HG03196 (cell line): ENCODE results near the gene BRPF3.

Experiments used
- ATAC-seq: cut with Tn5 transposase; IDR thresholded peaks from one replicate; pipeline ENCODE4 v1.9.1; 2021; ENCODE audit not compliant: unreplicated experiment

BRPF3 gene

DNA sequence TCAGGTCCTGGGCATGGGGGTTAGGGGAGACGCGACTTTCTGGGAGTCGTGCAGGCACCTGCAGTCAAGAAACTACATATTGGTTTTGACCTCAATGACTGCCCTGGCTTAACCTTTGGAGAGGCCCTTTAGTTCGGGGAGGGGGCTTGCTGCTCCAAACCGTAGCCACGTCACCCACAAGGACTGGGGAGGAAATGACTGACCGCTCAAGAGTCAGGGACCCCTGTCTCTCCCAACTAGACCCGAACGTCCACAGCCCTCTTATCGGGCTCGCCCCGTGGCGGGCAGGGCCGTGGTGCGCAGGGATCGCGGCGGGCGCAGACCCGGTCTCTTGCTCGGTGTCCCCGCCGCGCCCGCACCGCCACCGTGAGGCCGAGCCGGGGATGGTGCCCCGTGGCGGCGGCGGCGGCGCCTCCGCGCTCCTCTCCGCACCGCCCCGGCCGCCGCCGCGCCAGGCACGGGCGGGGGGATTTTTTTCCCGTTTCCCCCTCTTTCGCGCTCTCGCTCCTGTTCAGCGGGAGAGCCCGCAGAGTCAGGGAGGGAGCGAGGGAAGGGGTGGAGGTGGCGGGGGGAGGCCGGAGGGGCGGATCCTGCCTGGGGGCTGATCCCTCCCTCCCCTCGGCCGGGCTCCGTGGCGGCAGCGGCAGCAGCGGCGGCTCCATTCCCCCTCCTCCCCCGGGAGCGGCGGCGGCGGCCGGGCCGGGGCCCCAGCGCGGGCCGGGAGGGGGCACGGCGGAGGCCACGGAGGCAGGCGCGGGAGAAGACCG, at the start of gene BRPF3:
Gene BRPF3, plus strand, starts transcription at position 632 of the 767 bp plus-strand sequence. CDS start 3,579 bp downstream, outside the sequence.
- peak; percentile 51 for ATAC-seq

DNA sequence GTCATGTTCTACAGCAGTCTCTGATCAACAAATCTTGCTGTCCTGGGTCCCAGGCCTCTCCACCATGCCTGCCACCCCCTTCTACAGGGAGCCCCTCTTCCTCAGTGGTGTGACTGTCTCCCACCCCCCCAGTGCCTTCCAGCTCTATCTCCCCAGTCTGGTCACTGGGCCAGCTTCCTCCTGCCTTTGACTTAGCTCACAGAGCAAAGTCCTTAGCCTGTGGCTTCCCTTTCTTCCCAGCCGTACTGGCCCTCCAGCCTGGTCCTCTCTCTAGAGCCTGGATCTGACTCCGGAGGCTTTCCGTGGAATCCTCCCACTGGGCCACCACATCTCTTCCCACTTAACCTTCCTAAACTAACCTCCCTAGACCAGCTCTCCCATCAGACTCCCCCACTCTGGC, 49.2 kb upstream of the BRPF3 start:
- no peak for ATAC-seq

DNA sequence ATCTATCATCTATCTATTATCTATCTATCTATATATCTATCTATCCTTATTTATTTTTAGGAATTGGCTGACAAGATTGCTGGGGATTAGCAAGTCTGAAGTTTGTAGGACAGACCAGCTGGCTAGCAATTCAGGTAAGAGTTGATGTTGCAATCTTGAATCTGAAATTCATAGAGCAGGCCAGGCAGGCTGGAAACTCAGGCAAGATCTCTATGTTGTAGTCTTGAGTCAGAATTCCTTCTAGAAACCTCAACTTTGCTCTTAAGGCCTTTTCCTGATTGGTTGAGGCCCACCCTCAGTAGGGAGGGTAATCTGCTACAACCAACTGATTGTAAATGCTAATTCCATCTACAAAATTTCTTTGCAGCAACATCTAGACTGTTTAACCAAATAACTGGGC, 47.1 kb upstream of the BRPF3 start:
- no peak for ATAC-seq

DNA sequence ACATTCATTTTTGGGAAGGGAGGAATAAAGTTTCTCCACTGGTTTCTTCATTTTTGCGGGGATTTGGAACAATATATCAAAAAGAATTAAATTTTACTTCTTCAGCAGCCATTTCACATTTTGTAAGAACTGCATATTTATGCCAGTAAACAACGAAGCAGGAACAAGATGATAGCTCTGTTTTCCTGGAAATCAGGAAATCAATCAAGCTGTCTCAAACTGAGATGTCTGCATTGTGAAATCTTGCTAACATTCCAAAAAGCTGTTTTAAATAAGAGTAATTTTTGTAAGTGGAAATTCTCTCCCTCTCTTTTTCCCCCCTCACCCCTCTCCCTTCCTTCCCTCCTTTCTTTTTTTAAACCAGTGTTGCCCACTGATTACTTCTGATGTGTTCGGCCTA, 46.3 kb upstream of the BRPF3 start:
- ATAC-seq: no peak

DNA sequence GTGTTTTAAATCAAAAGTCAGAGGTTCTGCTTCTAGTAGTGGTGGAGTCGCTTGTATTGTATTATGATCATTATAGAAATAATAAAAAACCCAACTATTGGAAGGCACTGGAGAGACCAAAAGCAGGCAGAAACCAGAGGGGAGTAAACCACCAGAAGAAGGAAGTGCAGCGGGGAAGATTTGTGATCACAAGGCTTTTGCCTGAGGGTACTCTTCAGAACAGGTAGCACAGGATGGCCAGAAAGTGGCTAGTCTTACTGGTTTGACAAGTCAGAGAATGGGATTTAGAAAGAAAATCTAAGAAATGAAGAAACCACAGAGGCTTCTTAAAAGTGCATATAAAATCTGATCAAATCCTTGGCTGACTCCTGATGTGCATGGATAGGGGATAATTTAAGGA, 42.3 kb upstream of the BRPF3 start:
- ATAC-seq: no peak

DNA sequence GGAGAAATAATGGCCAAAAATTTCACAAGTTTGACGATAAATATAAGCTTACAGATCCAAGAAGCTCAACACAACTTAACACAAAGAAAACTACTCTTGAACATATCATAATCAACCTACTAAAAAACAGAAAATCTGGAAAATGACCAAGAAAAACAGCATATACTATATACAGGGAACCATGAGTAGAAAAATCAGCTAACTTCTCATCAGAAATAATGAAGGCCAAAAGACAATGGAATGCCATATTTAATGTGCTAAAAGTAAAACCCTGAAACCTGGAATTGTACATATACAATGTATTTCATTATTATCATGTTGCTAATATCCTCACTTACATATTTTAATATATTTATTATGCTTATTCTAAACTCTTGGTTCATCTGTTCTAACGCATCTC, 40.9 kb upstream of the BRPF3 start:
- ATAC-seq: no peak

DNA sequence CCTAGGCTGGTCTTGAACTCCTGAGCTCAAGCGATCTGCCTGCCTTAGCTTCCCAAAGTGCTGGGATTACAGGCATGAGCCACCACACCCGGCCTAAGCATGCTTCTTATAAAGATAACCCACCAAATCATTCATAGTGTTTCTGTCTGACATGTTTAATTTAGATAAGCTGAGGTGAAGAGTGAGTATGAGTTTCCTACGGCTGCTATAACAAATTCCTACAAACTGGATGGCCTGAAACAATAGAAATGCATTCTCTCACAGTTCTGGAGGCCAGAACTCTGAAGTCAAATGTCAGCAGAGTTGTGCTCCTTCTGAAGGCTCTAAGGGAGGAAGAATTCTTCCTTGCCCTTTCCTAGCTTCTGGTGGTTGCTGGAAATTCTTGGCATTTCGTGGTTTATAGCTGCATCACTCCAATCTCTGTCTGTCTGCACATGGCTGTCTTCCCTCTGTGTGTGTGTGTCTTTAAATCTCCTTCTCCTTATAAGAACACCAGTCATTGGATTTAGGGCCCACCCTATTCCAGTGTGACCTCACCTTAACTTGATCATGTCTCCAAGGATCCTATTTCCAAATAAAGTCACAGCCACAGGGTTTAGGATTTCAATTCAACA, 36.3 kb upstream of the BRPF3 start:
- ATAC-seq: no peak

DNA sequence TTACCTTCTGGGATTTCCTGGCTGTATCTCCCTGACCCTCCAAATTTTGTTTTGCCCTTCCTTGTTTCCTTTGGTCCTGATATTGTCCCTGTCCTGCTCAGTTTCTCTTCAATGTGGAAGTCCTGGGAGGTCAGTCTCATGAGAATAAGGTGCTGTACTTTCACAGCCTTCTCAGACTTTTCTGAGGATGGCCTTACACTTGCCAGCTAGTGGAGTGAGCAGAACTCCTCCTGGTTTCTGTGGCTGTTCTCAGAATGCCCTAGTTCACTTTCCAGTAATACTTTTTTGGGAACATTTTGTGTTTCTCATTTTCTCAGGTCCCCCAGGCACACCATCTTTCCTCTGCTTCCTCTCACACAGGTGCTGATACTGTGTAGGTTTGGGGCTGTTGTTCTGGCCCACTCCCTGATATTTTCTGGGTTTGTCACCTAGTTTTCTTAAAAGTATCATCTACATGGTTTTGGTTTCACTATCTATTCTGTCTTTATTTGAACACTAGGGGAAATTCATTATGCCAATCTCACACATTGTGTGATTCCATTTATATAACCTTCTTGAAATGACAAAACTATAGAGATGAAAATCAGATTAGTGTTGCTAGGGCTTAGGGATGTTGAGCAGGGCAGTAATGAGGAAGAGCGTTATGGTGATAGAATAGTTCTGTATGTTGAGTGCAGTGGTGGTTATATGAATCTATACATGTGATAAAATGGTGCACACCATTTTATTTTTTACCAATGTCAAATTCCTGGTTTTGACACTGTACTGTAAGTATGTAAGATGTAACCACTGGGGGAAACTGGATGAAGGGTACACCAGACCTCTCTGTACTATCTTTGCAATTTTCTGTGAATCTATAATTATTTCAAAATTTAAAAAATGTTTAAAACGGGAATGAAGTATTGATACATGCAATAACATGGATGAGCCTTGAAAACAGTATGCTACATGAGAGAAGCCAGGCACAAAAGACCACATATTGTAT, 27.2 kb upstream of the BRPF3 start:
- ATAC-seq: no peak

DNA sequence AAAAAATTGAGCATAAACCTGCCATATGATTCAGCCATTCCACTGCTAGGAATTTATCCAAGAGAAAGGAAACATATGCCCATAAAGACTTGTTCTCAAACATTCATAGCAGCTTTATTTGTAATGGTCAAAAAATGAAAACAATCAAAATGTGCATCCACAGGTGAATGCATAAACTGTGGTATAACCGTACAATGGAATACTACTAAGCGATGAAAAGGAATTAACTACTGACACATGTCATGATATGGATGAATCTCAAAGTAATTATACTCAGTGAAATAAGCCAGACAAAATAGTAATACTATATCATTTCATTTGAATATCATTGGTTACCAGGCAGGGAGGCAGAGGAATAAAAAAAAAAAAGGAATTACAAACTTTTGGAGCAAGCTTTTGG, 25.8 kb upstream of the BRPF3 start:
- no peak for ATAC-seq

DNA sequence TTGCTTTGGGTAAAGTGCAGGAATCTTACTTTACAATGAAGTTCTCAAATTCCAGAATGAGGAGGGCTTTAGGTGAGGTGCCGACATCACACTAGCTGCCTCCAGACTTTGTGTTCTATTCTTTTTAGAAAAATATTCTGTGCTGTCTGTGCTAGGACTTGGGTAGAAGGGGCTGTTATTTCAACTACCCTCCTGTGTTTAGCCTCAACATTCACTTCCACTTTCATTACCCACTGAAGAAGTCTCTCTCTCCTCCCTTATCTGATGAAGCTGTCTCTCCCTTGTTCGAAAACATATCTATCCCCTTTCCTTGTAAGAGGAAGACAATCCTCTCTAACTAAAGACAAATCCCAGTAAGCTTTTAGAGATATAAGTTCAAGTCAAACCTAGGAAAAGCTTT, 25.0 kb upstream of the BRPF3 start:
- ATAC-seq: no peak

DNA sequence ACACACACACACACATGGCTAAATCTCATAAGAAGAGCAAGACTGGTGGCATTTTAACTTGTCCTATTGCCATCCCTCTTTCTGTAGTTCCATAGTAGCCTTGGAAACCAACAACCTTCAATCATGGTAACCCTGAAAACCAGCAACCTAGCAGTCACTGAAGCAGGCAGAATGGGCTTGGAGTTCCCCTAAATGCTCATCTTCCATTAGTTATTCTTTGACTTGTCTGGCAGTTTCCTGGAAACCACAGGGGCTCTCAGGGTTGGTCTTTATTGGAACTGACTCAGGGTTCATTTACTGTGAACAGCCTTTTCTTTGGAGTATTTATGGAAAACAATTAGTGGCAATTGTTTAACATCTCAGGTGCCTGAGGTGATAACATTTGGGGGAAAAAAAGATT, 19.4 kb upstream of the BRPF3 start:
- ATAC-seq: no peak

DNA sequence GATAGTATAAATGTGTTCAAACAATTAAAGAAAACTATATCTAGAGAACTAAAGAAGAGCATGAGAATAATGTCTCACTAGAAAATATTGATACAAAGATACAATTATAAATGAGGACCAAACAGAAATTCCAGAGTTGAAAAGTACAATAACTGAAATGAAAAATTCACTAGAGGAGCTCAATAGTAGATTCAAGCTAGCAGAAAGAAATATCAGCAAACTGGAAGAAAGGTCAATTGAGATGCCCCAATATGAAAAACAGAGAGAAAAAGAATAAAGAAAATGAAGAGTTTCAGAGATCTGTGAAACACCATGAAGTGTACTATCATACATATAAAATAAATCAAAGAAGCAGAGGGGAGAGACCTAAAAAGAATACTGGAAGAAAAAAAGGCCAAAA, 18.0 kb upstream of the BRPF3 start:
- no peak for ATAC-seq

DNA sequence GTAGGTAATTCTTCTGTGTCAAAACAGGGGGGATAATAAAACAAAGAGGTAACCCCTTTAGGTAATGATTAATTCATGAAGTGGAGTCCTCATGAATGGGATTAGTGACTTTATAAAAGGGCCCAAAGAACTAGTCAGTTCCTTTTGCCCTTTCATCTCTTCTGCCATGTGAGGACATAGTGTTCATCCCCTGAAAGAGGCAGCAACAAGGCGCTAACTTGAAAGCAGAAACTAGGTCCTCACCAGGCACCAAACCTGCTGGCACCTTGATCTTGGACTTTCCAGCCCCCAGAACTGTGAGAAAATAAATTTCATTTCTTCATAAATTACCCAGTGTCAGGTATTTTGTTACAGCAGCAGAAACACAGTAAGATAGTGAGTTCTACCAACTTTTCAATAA, 16.4 kb upstream of the BRPF3 start:
- no peak for ATAC-seq

DNA sequence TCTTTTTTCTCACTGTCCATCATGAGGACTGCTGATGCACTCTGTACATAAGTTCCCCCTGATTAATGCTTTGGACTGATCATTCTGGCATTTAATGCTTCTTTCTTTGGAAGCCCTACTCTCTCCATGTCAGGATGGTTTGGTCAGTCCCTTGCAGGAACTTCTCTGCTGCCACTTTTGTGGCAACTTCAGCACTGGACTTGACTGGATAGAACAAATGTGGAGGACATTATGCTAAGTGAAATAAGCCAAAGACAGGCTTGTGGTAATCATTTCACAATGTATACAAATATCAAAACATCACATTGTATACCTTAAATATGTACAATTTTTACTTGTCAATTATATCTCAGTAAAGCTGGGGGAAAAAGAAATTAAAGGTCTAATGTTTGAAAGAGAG, 12.2 kb upstream of the BRPF3 start:
- ATAC-seq: no peak

DNA sequence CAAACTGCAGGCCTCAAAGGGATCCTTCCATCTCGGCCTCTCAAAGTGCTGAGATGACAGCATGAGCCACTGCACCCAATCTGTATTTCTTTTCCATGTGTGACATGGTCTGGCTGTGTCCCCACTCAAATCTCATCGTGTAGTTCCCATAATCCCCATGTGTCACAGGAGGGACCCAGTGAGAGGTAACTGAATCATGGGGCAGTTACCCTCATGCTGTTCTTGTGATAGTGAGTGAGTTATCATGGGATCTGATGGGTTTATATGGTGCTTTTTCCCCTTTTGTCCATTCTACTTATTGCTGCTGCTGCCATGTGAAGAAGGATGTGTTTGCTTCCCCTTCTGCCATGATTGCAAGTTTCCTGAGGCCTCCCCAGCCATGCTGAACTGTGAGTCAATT, 10.3 kb upstream of the BRPF3 start:
- no peak for ATAC-seq

DNA sequence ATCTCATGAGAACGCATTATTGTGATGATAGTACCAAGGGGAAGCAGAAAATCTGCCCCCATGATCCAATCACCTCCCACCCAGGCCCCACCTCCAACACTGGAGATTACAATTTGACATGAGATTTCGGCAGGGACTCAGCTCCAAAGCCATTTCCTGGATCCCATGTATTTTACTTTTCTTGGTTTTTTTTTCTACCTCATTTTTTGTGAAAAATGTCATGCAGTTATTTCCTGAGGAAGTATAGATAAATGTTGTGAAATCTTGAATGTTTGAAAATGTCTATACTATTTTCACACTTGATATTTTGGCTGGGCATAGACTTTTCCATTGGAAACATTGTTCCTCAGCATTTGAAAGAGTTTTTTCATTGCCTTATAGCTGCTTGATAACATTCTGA, 9.1 kb upstream of the BRPF3 start:
- no peak for ATAC-seq

DNA sequence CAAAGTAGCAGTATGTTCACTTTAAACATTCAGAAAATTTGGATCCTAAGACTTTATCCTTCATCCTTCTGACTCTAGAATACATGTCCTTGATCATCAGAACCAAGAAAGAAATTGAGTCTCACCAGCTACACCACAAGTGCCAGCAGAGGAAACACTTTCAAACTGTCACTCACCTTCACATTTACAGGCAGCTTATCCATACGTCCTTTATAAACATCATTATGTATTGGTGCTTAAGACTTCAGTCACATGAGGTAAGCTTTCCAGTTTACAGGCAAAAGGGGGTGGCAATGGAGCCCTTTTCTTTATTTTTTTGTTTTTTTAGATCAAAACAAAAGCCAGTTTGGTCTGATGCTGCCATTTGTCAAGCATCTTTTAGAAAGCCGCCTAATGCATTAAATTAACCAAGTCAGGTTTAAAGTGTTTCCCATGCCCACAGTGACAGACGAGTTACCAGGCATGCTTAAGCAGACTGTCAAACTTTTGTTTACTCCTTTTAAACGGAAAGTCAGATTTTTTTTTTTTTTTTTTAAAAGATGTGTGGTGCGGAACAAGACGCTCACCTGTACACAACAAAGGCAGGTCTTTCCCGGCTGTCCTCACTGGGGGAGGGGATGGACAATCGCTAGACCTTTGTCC, 952 bp upstream of the BRPF3 start:
- ATAC-seq: no peak

DNA sequence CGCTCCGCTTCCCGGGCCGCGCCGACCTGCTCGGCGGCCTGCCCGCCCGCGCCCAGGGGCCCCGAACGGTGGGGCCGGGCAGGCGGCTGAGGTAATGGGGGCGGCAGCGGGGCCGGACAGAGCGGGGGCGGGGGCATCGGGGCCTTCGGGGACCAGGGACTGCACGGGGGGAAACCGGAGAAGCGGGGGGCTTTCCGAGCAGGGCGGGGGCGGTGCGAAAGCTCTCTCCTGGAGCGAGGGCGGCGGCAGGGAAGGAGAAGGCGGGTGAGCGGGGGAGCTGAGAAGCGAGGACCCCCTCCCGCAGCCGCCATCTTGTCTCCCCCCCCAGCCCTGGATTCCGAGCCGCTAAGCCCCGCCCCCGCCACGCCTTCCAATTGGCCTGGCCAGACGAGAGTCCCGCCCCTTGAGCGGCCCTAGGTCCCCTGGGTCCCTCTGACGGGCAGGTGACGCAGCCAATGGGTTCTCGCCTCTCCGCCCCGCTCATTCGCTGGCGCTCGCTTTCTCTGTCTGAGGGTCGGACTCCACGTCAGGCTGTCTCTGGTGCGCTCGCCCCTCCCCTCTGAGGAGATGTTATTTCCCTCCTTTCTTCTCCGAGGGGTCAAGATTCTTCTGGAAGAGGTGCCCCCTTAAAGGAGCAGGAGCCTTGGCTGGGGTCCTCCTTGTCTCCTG, 470 bp downstream of the BRPF3 start:
- peak; percentile 87 for ATAC-seq

DNA sequence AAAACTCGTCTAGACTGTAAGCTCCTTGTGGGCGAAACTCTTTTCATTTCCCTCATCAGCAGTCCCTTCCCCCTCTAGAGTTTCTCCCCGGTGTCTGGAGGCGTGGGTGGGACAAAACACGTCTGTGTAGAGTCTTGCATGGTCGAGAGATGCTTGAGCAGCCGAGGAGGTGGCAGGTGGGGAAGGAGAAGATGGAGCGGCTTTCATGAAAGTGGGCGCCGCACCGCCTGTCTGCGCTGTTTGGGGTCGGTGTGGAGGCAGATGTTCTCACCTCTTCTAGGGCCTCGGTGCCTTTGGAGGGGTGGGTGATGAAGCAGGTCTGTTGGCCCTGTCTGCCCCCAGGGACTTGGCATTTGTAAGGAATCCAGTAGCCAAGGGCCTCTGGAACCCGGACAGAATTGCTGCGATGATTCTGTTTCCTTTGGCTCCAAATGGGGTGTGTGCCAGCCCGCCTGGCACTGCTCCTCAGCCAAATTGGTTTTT, 1.2 kb downstream of the BRPF3 start:
- no peak for ATAC-seq

DNA sequence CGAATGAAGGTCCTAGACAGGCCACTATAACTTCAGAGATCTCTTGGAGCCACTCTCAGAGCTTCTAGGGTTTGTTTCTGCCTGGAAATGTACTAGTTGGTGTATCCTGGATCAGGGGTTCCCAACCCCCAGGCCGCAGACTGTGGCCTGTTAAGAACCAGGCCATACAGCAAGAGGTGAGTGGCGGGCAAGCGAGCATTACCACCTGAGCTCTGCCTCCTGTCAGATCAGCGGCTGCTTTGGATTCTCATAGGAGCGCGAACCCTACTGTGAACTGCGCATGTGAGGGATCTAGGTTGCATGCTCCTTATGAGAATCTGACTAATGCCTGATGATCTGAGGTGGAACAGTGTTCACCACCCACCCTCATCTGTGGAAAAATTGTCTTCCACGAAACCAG, 2.4 kb downstream of the BRPF3 start:
- ATAC-seq: no peak
